ENCODE data around the gene CAAP1.
"Not testable (repeated sequence)": the region's sequence is repeated elsewhere in the genome, so short reads cannot be mapped to it uniquely, and the experiment has no call there.

Gene CAAP1
- total RNA-seq: 13.3 to 25.2 reads per million in 2 donors

GRCh38 chr9:26892251-26893029 lies at the start of gene CAAP1:
Gene CAAP1 (minus strand): TSS chr9:26892802. CDS start chr9:26892715, 87 bp downstream.
- DNase-seq: peak; percentile 90

- no peak for DNase-seq
Observed at GRCh38 chr9:26940779-26941178, 48.2 kb upstream of the CAAP1 start.

- no peak for DNase-seq
Observed at GRCh38 chr9:26939955-26940711, 47.5 kb upstream of the CAAP1 start.

GRCh38 chr9:26937816-26938371 lies 45.3 kb upstream of the CAAP1 start:
- no peak for DNase-seq

GRCh38 chr9:26935847-26936246 lies 43.2 kb upstream of the CAAP1 start:
- DNase-seq: no peak

- DNase-seq: no peak
Observed at GRCh38 chr9:26928902-26929495, 36.4 kb upstream of the CAAP1 start.

GRCh38 chr9:26925609-26926008 lies 33.0 kb upstream of the CAAP1 start:
- DNase-seq: no peak

GRCh38 chr9:26919698-26920097 lies 27.1 kb upstream of the CAAP1 start:
- DNase-seq: no peak

GRCh38 chr9:26913138-26913668 lies 20.6 kb upstream of the CAAP1 start:
- DNase-seq: no peak

- no peak for DNase-seq
Observed at GRCh38 chr9:26904671-26905070, 12.1 kb upstream of the CAAP1 start.

- no peak for DNase-seq
Observed at GRCh38 chr9:26904070-26904469, 11.5 kb upstream of the CAAP1 start.

GRCh38 chr9:26893030-26893676 lies 551 bp upstream of the CAAP1 start:
- DNase-seq: no peak

- no peak for DNase-seq
Observed at GRCh38 chr9:26891726-26892125, 876 bp downstream of the CAAP1 start.

GRCh38 chr9:26888271-26888670 lies 4.3 kb downstream of the CAAP1 start:
- DNase-seq: no peak

GRCh38 chr9:26882154-26882553 lies 10.4 kb downstream of the CAAP1 start:
- no peak for DNase-seq

- no peak for DNase-seq
Observed at GRCh38 chr9:26880262-26880661, 12.3 kb downstream of the CAAP1 start.

GRCh38 chr9:26875155-26875554 lies 17.4 kb downstream of the CAAP1 start:
- DNase-seq: not testable (repeated sequence)

GRCh38 chr9:26870292-26870691 lies 22.3 kb downstream of the CAAP1 start:
- DNase-seq: no peak

GRCh38 chr9:26863074-26863473 lies 29.5 kb downstream of the CAAP1 start:
- no peak for DNase-seq

- DNase-seq: no peak
Observed at GRCh38 chr9:26856413-26857032, 36.1 kb downstream of the CAAP1 start.

GRCh38 chr9:26850995-26851394 lies 41.6 kb downstream of the CAAP1 start:
- DNase-seq: no peak

GRCh38 chr9:26833792-26834191 lies 58.8 kb downstream of the CAAP1 start:
- DNase-seq: no peak

Measured in T-helper 9 cell (primary cell).